ENCODE data around the gene MUC6.

MUC6 gene

DNA sequence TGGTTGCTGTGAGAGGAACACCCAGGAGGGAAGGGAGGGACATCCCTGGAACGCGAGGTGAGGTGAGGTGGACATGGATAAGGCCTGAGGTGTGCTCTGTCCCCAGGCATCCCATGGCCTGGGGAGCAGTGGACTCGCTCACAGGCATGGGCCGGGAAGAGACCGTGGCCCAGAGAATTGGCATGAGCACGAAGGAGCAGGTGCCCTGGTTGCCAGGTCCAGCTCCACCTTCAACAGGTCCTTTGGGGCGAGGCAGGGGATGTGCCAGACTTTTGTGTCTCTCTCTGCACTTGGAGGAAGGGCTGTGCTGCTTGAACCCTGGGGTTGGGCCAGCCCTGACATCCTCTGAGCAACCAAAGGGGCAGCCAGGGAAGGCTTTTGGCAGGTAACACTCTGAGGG lies 21.5 kb downstream of the MUC6 start:
- TF ChIP-seq TAF1 (IDR thresholded peaks at IDR 0.05; ENCODE audit: borderline replicate concordance, insufficient read depth, low read length) (no peak), FOXP2 (optimal IDR thresholded peaks at IDR 0.05; ENCODE audit: borderline replicate concordance, extremely low read depth, extremely low read length, insufficient read depth) (no peak), SIN3A (IDR thresholded peaks at IDR 0.05; ENCODE audit: borderline replicate concordance, insufficient read depth, low read length) (no peak), POLR2AphosphoS5 (IDR thresholded peaks at IDR 0.05; ENCODE audit: low read depth, low read length) (no peak)
- TF ChIP-seq, protein P1, sequence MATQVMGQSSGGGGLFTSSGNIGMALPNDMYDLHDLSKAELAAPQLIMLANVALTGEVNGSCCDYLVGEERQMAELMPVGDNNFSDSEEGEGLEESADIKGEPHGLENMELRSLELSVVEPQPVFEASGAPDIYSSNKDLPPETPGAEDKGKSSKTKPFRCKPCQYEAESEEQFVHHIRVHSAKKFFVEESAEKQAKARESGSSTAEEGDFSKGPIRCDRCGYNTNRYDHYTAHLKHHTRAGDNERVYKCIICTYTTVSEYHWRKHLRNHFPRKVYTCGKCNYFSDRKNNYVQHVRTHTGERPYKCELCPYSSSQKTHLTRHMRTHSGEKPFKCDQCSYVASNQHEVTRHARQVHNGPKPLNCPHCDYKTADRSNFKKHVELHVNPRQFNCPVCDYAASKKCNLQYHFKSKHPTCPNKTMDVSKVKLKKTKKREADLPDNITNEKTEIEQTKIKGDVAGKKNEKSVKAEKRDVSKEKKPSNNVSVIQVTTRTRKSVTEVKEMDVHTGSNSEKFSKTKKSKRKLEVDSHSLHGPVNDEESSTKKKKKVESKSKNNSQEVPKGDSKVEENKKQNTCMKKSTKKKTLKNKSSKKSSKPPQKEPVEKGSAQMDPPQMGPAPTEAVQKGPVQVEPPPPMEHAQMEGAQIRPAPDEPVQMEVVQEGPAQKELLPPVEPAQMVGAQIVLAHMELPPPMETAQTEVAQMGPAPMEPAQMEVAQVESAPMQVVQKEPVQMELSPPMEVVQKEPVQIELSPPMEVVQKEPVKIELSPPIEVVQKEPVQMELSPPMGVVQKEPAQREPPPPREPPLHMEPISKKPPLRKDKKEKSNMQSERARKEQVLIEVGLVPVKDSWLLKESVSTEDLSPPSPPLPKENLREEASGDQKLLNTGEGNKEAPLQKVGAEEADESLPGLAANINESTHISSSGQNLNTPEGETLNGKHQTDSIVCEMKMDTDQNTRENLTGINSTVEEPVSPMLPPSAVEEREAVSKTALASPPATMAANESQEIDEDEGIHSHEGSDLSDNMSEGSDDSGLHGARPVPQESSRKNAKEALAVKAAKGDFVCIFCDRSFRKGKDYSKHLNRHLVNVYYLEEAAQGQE (IDR thresholded peaks at IDR 0.05; ENCODE audit: insufficient read depth in 1 of 2, low read depth in 2 of 2, low read length in 2 of 2), result no peak

DNA sequence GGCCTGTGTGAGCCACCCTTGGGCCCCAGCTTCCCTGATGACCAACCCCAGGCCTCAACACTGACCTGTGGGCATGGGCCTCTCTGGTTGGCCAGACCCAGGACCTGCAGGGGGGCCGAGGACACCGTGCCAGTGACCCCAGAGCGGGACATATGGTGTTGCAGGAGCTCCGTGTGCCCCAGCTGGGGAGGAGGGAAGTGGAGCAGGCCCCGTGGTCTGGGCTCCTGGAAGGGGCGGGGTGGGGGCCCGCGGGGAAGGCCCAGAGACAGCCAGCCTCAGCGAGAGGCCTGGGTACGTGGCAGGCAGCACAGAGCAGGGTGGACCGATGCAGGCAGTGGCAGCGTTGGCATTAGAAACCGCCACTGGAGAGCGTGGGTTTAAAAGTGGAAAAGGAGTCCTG lies 22.2 kb downstream of the MUC6 start:
- TF ChIP-seq TAF1 (IDR thresholded peaks at IDR 0.05; ENCODE audit: borderline replicate concordance, insufficient read depth, low read length), result no peak
- no peak for TF ChIP-seq FOXP2 (optimal IDR thresholded peaks at IDR 0.05; ENCODE audit: borderline replicate concordance, extremely low read depth, extremely low read length, insufficient read depth)

DNA sequence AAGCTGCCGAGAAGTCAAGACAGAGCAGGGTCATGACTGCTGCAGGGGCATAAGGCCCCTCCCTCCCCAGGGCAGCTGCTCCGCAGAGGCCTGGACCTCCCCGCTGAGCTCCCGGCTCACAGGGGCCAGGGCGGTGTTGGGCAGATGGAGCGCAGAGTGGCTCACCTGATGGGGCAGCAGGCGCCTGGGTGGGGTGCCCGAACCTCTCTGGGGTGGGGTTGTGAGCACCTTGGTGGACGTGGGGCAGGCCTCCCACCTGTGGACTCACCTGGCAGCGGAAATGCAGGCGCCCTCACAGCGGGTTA lies 22.9 kb downstream of the MUC6 start:
- TF ChIP-seq SIN3A (IDR thresholded peaks at IDR 0.05; ENCODE audit: borderline replicate concordance, insufficient read depth, low read length) (no peak), POLR2AphosphoS5 (IDR thresholded peaks at IDR 0.05; ENCODE audit: low read depth, low read length) (no peak), TAF1 (IDR thresholded peaks at IDR 0.05; ENCODE audit: borderline replicate concordance, insufficient read depth, low read length) (no peak), FOXP2 (optimal IDR thresholded peaks at IDR 0.05; ENCODE audit: borderline replicate concordance, extremely low read depth, extremely low read length, insufficient read depth) (no peak)
- TF ChIP-seq, protein P1 (IDR thresholded peaks at IDR 0.05; ENCODE audit: insufficient read depth in 1 of 2, low read depth in 2 of 2, low read length in 2 of 2), result no peak

DNA sequence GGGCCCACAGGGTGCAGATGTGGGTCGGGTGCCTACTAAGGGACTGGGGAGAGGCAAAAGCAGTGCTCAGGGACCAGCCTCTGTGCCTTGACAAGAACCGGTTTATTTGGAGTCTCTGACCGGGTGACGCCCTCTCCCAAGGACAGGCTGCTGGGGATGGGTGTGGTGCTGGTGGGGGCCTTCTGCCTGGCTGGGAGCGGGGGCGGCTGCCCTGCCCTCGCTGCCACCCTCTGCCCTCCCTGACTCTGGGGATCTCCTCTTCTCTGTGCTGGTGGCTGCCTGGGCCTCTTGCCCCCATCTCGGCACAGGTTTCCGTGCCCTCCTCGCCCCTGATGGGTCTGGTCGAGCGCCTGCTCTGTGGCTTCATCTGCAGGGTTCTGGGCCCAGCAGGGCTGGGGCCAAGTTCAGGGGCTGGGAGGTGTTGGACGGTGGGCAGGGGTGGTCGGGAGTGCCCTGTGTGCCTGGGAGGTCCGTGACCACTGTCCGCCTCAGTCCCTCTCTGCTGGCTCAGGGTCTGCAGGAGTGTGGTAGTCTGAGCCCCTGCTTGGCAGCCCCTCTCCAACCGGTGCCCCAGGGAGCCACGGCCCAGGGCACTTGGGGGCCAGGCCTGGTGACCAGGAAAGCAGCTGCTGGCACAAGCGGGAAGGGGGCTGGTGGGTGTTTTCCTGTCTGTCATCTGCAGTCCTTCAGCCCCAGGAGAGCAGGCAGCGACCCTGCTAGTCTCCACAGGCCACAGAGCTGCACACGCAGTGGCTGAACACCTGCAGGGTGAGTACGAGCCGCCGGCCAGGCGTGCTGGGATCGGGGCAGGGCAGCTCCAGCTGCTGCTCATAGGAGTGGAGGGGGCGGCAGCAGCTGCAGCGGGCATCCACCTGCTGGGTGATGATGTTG lies 23.5 kb downstream of the MUC6 start:
- TF ChIP-seq SIN3A (IDR thresholded peaks at IDR 0.05; ENCODE audit: borderline replicate concordance, insufficient read depth, low read length) (no peak), FOXP2 (optimal IDR thresholded peaks at IDR 0.05; ENCODE audit: borderline replicate concordance, extremely low read depth, extremely low read length, insufficient read depth) (no peak), POLR2AphosphoS5 (IDR thresholded peaks at IDR 0.05; ENCODE audit: low read depth, low read length) (no peak; the same call in 1 of the 2 replicates), TAF1 (IDR thresholded peaks at IDR 0.05; ENCODE audit: borderline replicate concordance, insufficient read depth, low read length) (no peak)
- TF ChIP-seq, protein P1 (IDR thresholded peaks at IDR 0.05; ENCODE audit: insufficient read depth in 1 of 2, low read depth in 2 of 2, low read length in 2 of 2), result no peak

DNA sequence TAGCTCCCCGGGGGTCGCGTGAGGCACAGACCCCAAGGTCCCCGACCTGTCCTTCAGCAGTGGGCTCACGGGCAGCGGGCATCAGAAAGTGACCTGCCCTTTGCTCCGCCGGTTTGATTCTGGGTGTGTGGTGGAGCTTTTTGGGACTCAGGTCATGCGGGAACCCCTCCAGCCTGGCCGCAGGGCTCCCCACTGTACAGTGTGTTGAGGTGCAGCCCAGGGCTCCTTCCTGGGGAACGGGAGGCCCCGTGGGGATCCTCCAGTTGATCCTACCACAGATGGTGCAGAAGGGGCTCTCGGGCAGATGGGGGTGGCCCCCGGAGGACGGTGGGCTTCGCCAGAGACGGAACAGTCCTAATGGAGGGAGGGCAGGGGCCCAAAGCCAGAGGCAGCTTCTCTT lies 24.2 kb downstream of the MUC6 start:
- TF ChIP-seq SIN3A (IDR thresholded peaks at IDR 0.05; ENCODE audit: borderline replicate concordance, insufficient read depth, low read length) (no peak), POLR2AphosphoS5 (IDR thresholded peaks at IDR 0.05; ENCODE audit: low read depth, low read length) (no peak), TAF1 (IDR thresholded peaks at IDR 0.05; ENCODE audit: borderline replicate concordance, insufficient read depth, low read length) (no peak), FOXP2 (optimal IDR thresholded peaks at IDR 0.05; ENCODE audit: borderline replicate concordance, extremely low read depth, extremely low read length, insufficient read depth) (no peak)
- TF ChIP-seq, protein P1 (IDR thresholded peaks at IDR 0.05; ENCODE audit: insufficient read depth in 1 of 2, low read depth in 2 of 2, low read length in 2 of 2), result no peak

Data from PFSK-1 (cell line).